ENCODE results near the gene SPATC1L. TPM values are rescaled to one million over a fixed set of nuclear protein-coding genes. Genes with fewer than 3 reads are reported as not detected.

The SPATC1L gene
- total RNA-seq, 4 donors from 2014 or later: 1.1 to 9.4 (median 1.9) TPM

DNA sequence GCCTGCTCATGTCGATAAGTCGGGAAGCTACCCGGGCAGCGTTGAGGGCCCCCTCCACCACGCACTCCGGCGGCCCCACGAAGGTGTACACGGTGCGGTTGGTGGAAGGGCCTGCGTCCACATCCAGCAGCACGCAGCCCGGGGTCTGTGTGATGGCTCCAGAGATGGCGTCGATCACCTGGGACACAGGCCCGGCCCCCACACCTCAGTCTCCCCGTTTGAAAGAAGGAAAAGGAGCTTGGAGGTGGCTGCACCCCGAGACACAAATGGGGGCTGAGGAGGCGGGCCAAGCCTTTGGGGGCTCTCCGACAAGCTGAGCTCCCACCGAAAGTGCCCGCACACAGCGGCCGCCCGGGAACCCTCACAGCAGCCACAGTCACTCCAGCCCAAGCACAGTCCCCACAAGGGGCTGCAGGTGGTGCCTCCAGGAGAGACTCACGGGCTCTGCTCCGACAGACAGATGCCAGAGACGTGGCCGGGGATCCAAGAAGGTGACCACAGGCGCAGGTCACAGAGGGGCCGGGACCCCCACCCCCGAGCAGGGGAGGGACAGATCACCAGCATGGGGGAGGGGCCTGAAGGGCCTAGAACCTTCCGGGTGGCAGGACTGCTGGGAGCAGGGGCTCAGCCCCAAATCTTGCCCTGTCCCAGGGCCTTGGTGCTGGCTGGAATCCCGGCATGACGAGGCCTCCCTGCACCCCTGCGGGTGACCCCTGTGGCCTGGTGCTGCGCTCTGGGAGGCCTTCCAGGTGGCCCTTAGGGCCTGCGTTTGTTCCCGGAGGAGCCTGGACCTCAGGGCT lies 29.9 kb downstream of the SPATC1L start:
- TF ChIP-seq, protein P1, sequence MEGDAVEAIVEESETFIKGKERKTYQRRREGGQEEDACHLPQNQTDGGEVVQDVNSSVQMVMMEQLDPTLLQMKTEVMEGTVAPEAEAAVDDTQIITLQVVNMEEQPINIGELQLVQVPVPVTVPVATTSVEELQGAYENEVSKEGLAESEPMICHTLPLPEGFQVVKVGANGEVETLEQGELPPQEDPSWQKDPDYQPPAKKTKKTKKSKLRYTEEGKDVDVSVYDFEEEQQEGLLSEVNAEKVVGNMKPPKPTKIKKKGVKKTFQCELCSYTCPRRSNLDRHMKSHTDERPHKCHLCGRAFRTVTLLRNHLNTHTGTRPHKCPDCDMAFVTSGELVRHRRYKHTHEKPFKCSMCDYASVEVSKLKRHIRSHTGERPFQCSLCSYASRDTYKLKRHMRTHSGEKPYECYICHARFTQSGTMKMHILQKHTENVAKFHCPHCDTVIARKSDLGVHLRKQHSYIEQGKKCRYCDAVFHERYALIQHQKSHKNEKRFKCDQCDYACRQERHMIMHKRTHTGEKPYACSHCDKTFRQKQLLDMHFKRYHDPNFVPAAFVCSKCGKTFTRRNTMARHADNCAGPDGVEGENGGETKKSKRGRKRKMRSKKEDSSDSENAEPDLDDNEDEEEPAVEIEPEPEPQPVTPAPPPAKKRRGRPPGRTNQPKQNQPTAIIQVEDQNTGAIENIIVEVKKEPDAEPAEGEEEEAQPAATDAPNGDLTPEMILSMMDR (IDR thresholded peaks at IDR 0.05; ENCODE audit: low read depth): no peak

DNA sequence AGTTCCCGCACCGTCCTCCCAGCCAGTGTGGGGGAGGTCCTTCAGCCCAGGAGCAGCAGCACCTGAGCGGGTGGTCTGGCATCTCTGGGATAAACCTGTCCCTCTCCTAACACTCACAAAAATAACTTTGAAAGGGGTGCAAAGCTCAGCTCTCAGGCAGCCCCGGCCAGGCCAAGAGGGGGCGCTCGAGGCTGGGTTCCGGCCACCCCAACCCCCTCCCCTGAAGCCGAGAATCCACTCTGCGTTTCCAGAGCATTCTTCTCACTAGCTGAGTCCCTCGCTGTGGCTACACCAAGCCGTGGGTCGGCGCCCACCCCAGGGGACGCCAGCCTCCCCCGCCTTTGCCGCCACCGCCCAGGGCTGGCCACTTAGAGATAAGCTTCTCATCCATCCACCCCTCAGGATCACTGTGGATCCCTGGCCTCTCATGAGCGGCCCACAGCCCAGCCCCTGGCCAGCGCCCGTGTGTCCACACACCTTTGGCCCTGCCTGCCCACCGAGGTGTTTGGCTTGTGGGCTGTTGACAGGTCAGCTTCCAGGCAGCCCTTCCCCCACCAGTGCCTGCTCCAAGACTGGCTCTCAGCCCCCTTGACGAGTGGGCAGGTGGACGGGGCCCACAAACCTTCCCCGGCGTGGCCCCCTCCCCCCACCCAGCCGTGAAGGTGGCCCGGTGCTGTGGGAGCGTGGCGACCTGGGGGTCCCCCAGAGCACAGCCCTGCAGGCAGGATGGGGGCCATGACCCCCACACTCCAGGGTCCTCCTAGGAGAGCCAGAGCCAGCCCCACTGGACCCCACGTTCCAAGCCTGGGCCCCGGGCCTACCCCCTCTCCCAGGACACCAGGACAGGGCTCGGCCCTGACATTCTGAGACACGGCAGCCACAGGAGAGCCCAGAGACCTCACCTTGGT lies 30.8 kb downstream of the SPATC1L start:
- TF ChIP-seq, protein P1 (IDR thresholded peaks at IDR 0.05; ENCODE audit: low read depth): no peak

DNA sequence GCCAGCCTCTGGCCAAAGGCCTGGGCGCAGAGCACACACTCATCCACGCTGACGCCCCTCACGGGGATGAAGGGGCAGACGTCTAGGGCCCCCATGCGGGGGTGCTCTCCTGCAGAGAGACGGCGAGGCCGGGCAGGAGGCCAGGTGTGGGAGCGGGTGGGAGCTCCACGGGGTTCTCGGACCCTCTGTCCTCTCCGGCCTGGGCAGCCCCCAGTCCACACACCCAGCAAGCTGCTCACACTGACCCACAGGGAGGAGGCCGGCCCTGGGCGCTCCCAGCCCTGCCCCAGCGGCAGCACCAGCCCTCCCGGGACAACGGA lies 31.4 kb downstream of the SPATC1L start:
- TF ChIP-seq, protein P1 (IDR thresholded peaks at IDR 0.05; ENCODE audit: low read depth): no peak

DNA sequence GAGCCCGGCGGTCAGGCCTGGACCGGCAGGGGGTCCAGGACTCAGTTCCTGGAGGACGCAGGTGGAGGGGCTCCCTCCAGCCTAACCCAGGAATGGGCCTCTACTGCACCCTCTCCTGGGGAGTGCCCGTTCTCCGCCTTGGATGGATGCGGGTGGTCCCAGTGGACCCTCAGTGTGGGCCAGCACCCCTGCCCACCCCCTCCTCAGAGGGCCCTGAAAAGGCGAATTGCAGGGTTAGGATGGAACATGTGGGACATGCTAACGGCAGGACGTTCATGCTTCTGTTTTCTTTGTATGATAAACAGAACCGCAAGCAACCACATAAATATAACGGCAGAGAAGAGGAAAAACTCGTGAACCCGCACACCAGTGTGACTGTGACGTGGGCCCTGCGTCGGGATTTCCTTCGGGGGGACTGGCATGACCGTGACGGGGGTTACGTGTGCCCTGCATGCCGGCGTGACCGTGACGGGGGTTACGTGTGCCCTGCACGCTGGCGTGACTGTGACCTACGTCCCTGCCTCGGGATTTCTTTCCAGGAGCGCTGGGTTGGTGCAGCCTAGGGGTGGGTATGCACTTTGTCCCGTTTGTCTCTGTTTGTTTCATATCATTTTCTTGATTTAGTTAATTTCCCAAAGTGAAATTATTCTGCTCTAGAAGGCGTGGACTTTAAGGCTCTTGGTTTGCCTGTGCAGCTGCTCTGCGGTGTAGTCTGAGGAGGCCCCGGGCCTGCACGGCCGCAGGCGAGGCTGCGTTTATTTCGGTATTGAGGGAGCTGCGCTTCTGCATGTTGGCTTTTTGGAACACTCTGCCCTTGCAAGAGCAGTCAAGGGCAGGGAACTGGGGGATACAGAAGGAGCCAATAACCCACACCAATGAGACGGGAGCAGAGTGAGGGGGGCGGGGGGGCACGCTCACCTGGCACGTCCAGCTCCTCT lies 32.0 kb downstream of the SPATC1L start:
- TF ChIP-seq, protein P1 (IDR thresholded peaks at IDR 0.05; ENCODE audit: low read depth): no peak

DNA sequence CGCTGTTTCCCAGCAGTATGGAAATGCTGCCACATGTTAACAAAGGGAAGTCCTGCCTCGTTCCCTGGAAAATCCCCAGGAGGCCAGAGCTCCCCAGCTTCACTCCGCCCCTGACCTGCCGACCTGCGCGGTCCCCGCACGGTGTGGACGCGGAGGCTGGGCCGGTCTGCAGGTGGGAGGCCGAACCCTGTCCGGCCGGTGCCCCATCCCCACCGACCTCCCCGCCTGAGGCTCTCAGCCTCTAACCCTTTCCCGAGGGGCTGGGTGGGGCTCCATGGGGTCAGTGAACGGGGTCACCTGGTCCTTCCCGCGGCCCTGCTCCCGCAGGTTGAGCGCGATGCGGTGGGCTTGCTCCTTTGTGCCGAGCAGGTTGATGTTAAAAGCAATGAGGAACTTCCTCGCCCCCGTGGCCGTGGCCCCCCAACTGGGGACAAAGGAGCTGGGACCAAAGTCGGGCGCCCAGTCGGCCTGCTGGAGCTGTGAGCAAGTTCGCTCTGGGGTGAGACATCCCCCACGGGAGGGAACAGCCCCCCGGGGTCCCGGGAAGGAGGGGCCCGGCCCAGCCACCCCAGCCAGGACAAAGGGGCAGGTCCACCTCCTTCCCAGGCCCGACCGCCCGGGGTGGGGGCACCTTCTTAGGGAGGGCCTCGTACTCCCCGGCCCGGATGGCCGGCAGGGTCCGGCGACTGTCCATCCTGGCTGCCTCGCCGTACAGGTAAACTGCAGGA lies 32.8 kb downstream of the SPATC1L start:
- TF ChIP-seq, protein P1 (IDR thresholded peaks at IDR 0.05; ENCODE audit: low read depth): no peak

DNA sequence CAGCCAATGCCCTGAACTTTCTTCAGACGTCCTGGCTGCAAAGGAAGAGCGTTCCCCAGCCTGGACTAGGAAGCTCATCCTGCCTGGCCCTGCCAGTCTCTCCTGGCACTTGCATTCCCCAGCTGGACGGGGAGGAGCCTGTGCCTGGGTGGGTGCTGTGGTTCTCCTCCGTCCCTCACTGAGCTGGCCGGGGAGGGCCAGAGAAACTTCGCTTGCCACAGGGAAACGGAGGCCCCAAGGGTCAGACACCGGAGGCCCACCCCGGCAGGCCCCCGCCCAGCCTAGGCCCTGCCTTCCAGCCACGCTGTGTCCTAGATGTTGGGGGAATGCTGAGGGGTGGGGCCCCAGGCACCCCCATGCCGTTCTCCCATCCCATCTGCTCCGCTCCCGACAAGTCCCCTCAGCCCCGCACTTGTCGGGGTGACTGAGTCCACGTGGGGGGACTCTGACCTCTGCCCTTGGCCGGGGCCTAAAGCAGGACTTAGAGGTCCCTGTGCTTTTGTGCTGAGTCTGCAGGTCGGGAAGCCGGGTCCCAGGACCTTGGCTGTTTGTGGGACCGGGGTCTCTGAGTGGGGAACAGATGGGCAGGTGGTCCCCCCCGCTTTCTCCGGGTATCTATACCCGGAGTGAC lies 33.7 kb downstream of the SPATC1L start:
- TF ChIP-seq, protein P1 (IDR thresholded peaks at IDR 0.05; ENCODE audit: low read depth): no peak
